ENCODE data around the gene LMO4. TPM values are rescaled to one million over a fixed set of nuclear protein-coding genes. Genes with fewer than 3 reads are reported as not detected.

LMO4 gene
- total RNA-seq = 10 to 100 TPM; 10.3 to 26.9 (median 21.4) TPM
- polyA plus RNA-seq = 10 to 100 TPM; 16.2 to 21.6 (median 21.1) TPM
- long read RNA-seq, donor 1, full-length matches to known transcripts = 8 of 8 reads
- long read RNA-seq, donor 1, partial matches to known transcripts = 0 of 8 reads
- long read RNA-seq, donor 1, other reads (novel, unspliced or antisense) = 0 of 8 reads
- long read RNA-seq, donor 2, full-length matches to known transcripts = 5 of 5 reads
- long read RNA-seq, donor 2, partial matches to known transcripts = 0 of 5 reads
- long read RNA-seq, donor 2, other reads (novel, unspliced or antisense) = 0 of 5 reads
- long read RNA-seq, donor 3, full-length matches to known transcripts = 6 of 6 reads
- long read RNA-seq, donor 3, partial matches to known transcripts = 0 of 6 reads
- long read RNA-seq, donor 3, other reads (novel, unspliced or antisense) = 0 of 6 reads
- long read RNA-seq, donor 4, full-length matches to known transcripts = 2 of 4 reads
- long read RNA-seq, donor 4, partial matches to known transcripts = 1 of 4 reads
- long read RNA-seq, donor 4, other reads (novel, unspliced or antisense) = 1 of 4 reads
- long read RNA-seq, donor 5, full-length matches to known transcripts = 8 of 11 reads
- long read RNA-seq, donor 5, partial matches to known transcripts = 0 of 11 reads
- long read RNA-seq, donor 5, other reads (novel, unspliced or antisense) = 3 of 11 reads
- long read RNA-seq, donor 6, partial matches to known transcripts = 0 of 1 reads
- long read RNA-seq, donor 6, other reads (novel, unspliced or antisense) = 1 of 1 reads
- long read RNA-seq, donor 7, full-length matches to known transcripts = 4 of 4 reads
- long read RNA-seq, donor 7, partial matches to known transcripts = 0 of 4 reads
- long read RNA-seq, donor 7, other reads (novel, unspliced or antisense) = 0 of 4 reads
- long read RNA-seq, donor 8, full-length matches to known transcripts = 6 of 6 reads
- long read RNA-seq, donor 8, partial matches to known transcripts = 0 of 6 reads
- long read RNA-seq, donor 8, other reads (novel, unspliced or antisense) = 0 of 6 reads
- long read RNA-seq, donor 9, full-length matches to known transcripts = 4 of 4 reads
- long read RNA-seq, donor 9, partial matches to known transcripts = 0 of 4 reads
- long read RNA-seq, donor 9, other reads (novel, unspliced or antisense) = 0 of 4 reads
- long read RNA-seq, donor 10, full-length matches to known transcripts = 4 of 4 reads
- long read RNA-seq, donor 10, partial matches to known transcripts = 0 of 4 reads
- long read RNA-seq, donor 10, other reads (novel, unspliced or antisense) = 0 of 4 reads

GRCh38 chr1:87328272-87329050 is at the start of gene LMO4:
Gene LMO4, plus strand, starts transcription at chr1:87328880. Its CDS starts 3,136 bp downstream, at chr1:87332016.
- intact Hi-C loops (cut with DNase I) = loop anchor here (10.0 kb wide), 1 partner anchor 626 kb away; no protein-coding TSS in a partner anchor

GRCh38 chr1:87279536-87279875 is 49.2 kb upstream of the LMO4 start:
- intact Hi-C loops (cut with DNase I) = no loop called here
- H3K4me3 ChIP-seq = no peak overlapping the region
- no peaks in the 10 kb centered on the region for H3K4me1 ChIP-seq (replicated peaks in 1 of 2)
- peak overlapping the region in 1 of 5 donors; percentile 38 for H3K27ac ChIP-seq
- no peak for DNase-seq
- no peak for TF ChIP-seq CTCF (IDR thresholded peaks at IDR 0.05)
- no peak for TF ChIP-seq POLR2A (IDR thresholded peaks at IDR 0.05)
- no peaks in the 10 kb centered on the region for H3K27me3 ChIP-seq
- H3K36me3 ChIP-seq (replicated peaks in 1 of 2) = no peaks in the 10 kb centered on the region
- 35 to 48% (median 47%) methylated on average over 2 of the region's 2 CpGs for WGBS, 4 donors
- no peaks in the 10 kb centered on the region for H3K9me3 ChIP-seq (replicated peaks in 1 of 3)

More at GRCh38 chr1:87328272-87329050, at the start of gene LMO4:
- H3K27ac ChIP-seq = peak within 1 kb of the TSS; percentile 76 to 96 (median 91)
- DNase-seq = peak; percentile 95 to 99 (median 97)
- TF ChIP-seq POLR2A (IDR thresholded peaks at IDR 0.05) = peak; percentile 85 to 97
- TF ChIP-seq CTCF (IDR thresholded peaks at IDR 0.05) = peak in 1 of 6 experiments; percentile 22
- H3K4me3 ChIP-seq = peak within 1 kb of the TSS; percentile 24 to 94 (median 86)
- no peaks in the 10 kb centered on the region for H3K36me3 ChIP-seq (replicated peaks in 1 of 2)
- no peaks in the 10 kb centered on the region for H3K9me3 ChIP-seq (replicated peaks in 1 of 3)
- no peaks in the 10 kb centered on the region for H3K27me3 ChIP-seq
- H3K4me1 ChIP-seq (replicated peaks in 1 of 2) = peaks cover 13 to 29% of the 10 kb centered on the region in 2 donors
- 0% methylated on average over 2 to 93 of the region's 93 CpGs for WGBS, 4 donors

GRCh38 chr1:87279966-87280535 is 48.6 kb upstream of the LMO4 start:
- H3K9me3 ChIP-seq (replicated peaks in 1 of 3) = no peaks in the 10 kb centered on the region
- intact Hi-C loops (cut with DNase I) = no loop called here
- TF ChIP-seq CTCF (IDR thresholded peaks at IDR 0.05) (no peak), POLR2A (IDR thresholded peaks at IDR 0.05) (no peak)
- H3K4me1 ChIP-seq (replicated peaks in 1 of 2) = no peaks in the 10 kb centered on the region
- no peak overlapping the region for H3K4me3 ChIP-seq
- H3K36me3 ChIP-seq (replicated peaks in 1 of 2) = no peaks in the 10 kb centered on the region
- DNase-seq = no peak
- peak overlapping the region in 1 of 5 donors; percentile 38 for H3K27ac ChIP-seq
- no peaks in the 10 kb centered on the region for H3K27me3 ChIP-seq
- WGBS, 4 donors = 69 to 80% (median 74%) methylated on average over 2 of the region's 2 CpGs

Measured in adrenal gland (tissue), 19 donors.